Skeletal muscle satellite cell (primary cell): ENCODE results near the gene ALG8. TPM values are rescaled to one million over a fixed set of nuclear protein-coding genes. Genes with fewer than 3 reads are reported as not detected.

Source experiments
- small RNA-seq: library from RNA; depleted of rRNA; stranded (forward); fragments of <200 nt; gene quantifications from one replicate; pipeline ENCODE3, GENCODE V24; 2012

Gene ALG8

Small RNA genes within 50 kb of the gene (small RNA-seq; reads per million reads assigned to genes)
- gene RNU6-126P = not detected
